H1 (cell line): ENCODE results near the gene C3orf20. TPM values are rescaled to one million over a fixed set of nuclear protein-coding genes. Genes with fewer than 3 reads are reported as not detected.

ENCODE experiments used
- CHD1 ChIP-seq: IDR thresholded peaks from 2 replicates; pipeline ENCODE4 v1.6.1; 2012; ENCODE audit warnings: low read depth, low read length, improper control_type of control experiment
- JUN ChIP-seq: IDR thresholded peaks from 2 replicates; pipeline ENCODE4 v1.6.1; 2011; ENCODE audit warnings: low read depth, mild to moderate bottlenecking, improper control_type of control experiment, low read length
- MAX ChIP-seq: IDR thresholded peaks from 2 replicates; pipeline ENCODE4 v1.6.1; 2012; ENCODE audit warnings: inconsistent platforms
- POU5F1 ChIP-seq: IDR thresholded peaks from 2 replicates; pipeline ENCODE4 v1.6.1; 2011; ENCODE audit warnings: low read depth, mild to moderate bottlenecking, low read length, moderate library complexity
- SP2 ChIP-seq: IDR thresholded peaks from 2 replicates; pipeline ENCODE4 v1.6.1; 2012; ENCODE audit warnings: mild to moderate bottlenecking, low read length, inconsistent platforms
- TBP ChIP-seq: IDR thresholded peaks from 2 replicates; pipeline ENCODE4 v1.6.1; 2011; ENCODE audit warnings: low read depth, low read length, improper control_type of control experiment
- TEAD4 ChIP-seq: IDR thresholded peaks from 2 replicates; pipeline ENCODE4 v1.6.1; 2012; ENCODE audit warnings: low read depth, low read length, inconsistent platforms, mixed read lengths
- YY1 ChIP-seq: IDR thresholded peaks from 2 replicates; pipeline ENCODE4 v1.6.1; 2011; ENCODE audit warnings: low read depth, mild to moderate bottlenecking, low read length
- polyA plus RNA-seq, 7 experiments: library from polyadenylated mRNA; depleted of rRNA in 3 of 7; stranded (reverse) in 5 of 7; unstranded in 2 of 7; fragments of >200 nt in 5 of 7; fragments of 200-250 nt in 2 of 7; gene quantifications; 1 replicate in 5 of 7; 2 replicates in 1 of 7; 4 replicates in 1 of 7; pipeline versions ENCODE4 v1.2.1 to v1.2.3, GENCODE V29; 2011 to 2013; ENCODE audit warnings: missing spikeins in 2 of 7, mixed read lengths in 2 of 7
- total RNA-seq: library from RNA; stranded (reverse); fragmentation: NEBNext Ultra II Directional; extraction: Animal tissue kit (Norgen Biotek cat#: 25700); gene quantifications from 2 replicates; pipeline ENCODE4 v1.2.1, GENCODE V29; 2021

C3orf20 gene
- total and polyA plus RNA-seq, 2 of the 8 experiments (the other 6 are each of a cell fraction or from before 2014, with no cell fraction given), result not detected

GRCh38 chr3:14791343-14791945 lies 116.5 kb downstream of the C3orf20 start (continued):
- TF ChIP-seq SP2 (no peak), TBP (no peak), YY1 (no peak), CHD1 (no peak), JUN (no peak), MAX (peak; percentile 80), TEAD4 (peak; percentile 11; the same call in 1 of the 2 replicates), POU5F1 (no peak)
